ENCODE results near the gene ACER2.
"Not testable (repeated sequence)": the region's sequence is repeated elsewhere in the genome, so short reads cannot be mapped to it uniquely, and the experiment has no call there.

The ACER2 gene

GRCh38 chr9:19423163-19423562 lies 14.4 kb downstream of the ACER2 start:
- DNase-seq (ENCODE audit: insufficient read length, low spot score) (no peak), FAIRE-seq (no peak)
- no peak for TF ChIP-seq POLR2A (IDR thresholded peaks at IDR 0.05; ENCODE audit: low read depth, low read length)

GRCh38 chr9:19424176-19424779 lies 15.5 kb downstream of the ACER2 start:
- TF ChIP-seq POLR2A (IDR thresholded peaks at IDR 0.05; ENCODE audit: low read depth, low read length): no peak
- DNase-seq (ENCODE audit: insufficient read length, low spot score) (no peak), FAIRE-seq (no peak)

GRCh38 chr9:19429595-19429994 lies 20.8 kb downstream of the ACER2 start:
- FAIRE-seq: no peak
- no peak for DNase-seq (ENCODE audit: insufficient read length, low spot score)
- no peak for TF ChIP-seq POLR2A (IDR thresholded peaks at IDR 0.05; ENCODE audit: low read depth, low read length)

- FAIRE-seq (no peak), DNase-seq (ENCODE audit: insufficient read length, low spot score) (no peak)
- TF ChIP-seq POLR2A (IDR thresholded peaks at IDR 0.05; ENCODE audit: low read depth, low read length): no peak
Measured at GRCh38 chr9:19430201-19430760, 21.5 kb downstream of the ACER2 start.

- TF ChIP-seq POLR2A (IDR thresholded peaks at IDR 0.05; ENCODE audit: low read depth, low read length): no peak
- FAIRE-seq (peak; percentile 53), DNase-seq (ENCODE audit: insufficient read length, low spot score) (no peak)
Measured at GRCh38 chr9:19431361-19432171, 22.8 kb downstream of the ACER2 start.

- FAIRE-seq: no peak
- DNase-seq (ENCODE audit: insufficient read length, low spot score): no peak
- no peak for TF ChIP-seq POLR2A (IDR thresholded peaks at IDR 0.05; ENCODE audit: low read depth, low read length)
Measured at GRCh38 chr9:19432473-19432872, 23.7 kb downstream of the ACER2 start.

GRCh38 chr9:19433729-19434128 lies 24.9 kb downstream of the ACER2 start:
- not testable (repeated sequence) for FAIRE-seq

GRCh38 chr9:19440376-19440775 lies 31.6 kb downstream of the ACER2 start:
- DNase-seq (ENCODE audit: insufficient read length, low spot score): no peak
- no peak for TF ChIP-seq POLR2A (IDR thresholded peaks at IDR 0.05; ENCODE audit: low read depth, low read length)
- FAIRE-seq: no peak

More at GRCh38 chr9:19433729-19434128, 24.9 kb downstream of the ACER2 start:
- DNase-seq (ENCODE audit: insufficient read length, low spot score): not testable (repeated sequence)

GRCh38 chr9:19440823-19441580 lies 32.2 kb downstream of the ACER2 start:
- DNase-seq (ENCODE audit: insufficient read length, low spot score) (no peak), FAIRE-seq (no peak)
- TF ChIP-seq POLR2A (IDR thresholded peaks at IDR 0.05; ENCODE audit: low read depth, low read length): no peak

GRCh38 chr9:19441730-19442129 lies 32.9 kb downstream of the ACER2 start:
- FAIRE-seq (no peak), DNase-seq (ENCODE audit: insufficient read length, low spot score) (no peak)
- TF ChIP-seq POLR2A (IDR thresholded peaks at IDR 0.05; ENCODE audit: low read depth, low read length): no peak

- no peak for DNase-seq (ENCODE audit: insufficient read length, low spot score)
- no peak for TF ChIP-seq POLR2A (IDR thresholded peaks at IDR 0.05; ENCODE audit: low read depth, low read length)
- no peak for FAIRE-seq
Measured at GRCh38 chr9:19442240-19442639, 33.4 kb downstream of the ACER2 start.

- DNase-seq (ENCODE audit: insufficient read length, low spot score): no peak
- FAIRE-seq: no peak
- no peak for TF ChIP-seq POLR2A (IDR thresholded peaks at IDR 0.05; ENCODE audit: low read depth, low read length)
Measured at GRCh38 chr9:19445452-19445851, 36.6 kb downstream of the ACER2 start.

GRCh38 chr9:19446361-19446861 lies 37.6 kb downstream of the ACER2 start:
- DNase-seq (ENCODE audit: insufficient read length, low spot score): no peak
- TF ChIP-seq POLR2A (IDR thresholded peaks at IDR 0.05; ENCODE audit: low read depth, low read length): no peak
- no peak for FAIRE-seq
